Neural cell (in vitro differentiated cells): Measurements from ENCODE around the gene TNFAIP8. TPM values are rescaled to one million over a fixed set of nuclear protein-coding genes. Genes with fewer than 3 reads are reported as not detected.

Source experiments
- H2AFZ ChIP-seq: fragments of 200-600, 300-800 bp; sonication (generic), shearing (Covaris generic); 2 replicates; pipeline ENCODE4 v1.6.0; 2014; ENCODE audit warnings: low read depth, mild to moderate bottlenecking, antibody characterized with exemption, low read length, moderate library complexity
- H3F3A ChIP-seq: fragments of 200-600 bp; shearing (Covaris generic); 2 replicates; pipeline ENCODE4 v1.6.1; 2016; ENCODE audit warnings: mild to moderate bottlenecking, moderate library complexity, mixed read lengths, antibody characterized with exemption, low read length; ENCODE audit not compliant: insufficient read depth, poor library complexity, severe bottlenecking
- H3K27ac ChIP-seq: fragments of 200-600, 300-800 bp; sonication (generic), shearing (Covaris generic); 2 replicates; pipeline ENCODE4 v1.5.1; 2014; ENCODE audit warnings: mild to moderate bottlenecking, low read length, moderate library complexity
- H3K27me3 ChIP-seq: fragments of 300-800, 200-600 bp; sonication (generic), shearing (Covaris generic); 2 replicates; pipeline ENCODE4 v1.6.0; 2014; ENCODE audit warnings: mild to moderate bottlenecking, low read depth, low read length, moderate library complexity; ENCODE audit not compliant: insufficient read depth
- H3K36me3 ChIP-seq: fragments of 300-800, 200-600 bp; sonication (generic), shearing (Covaris generic); 2 replicates; pipeline ENCODE4 v1.5.1; 2014; ENCODE audit warnings: mild to moderate bottlenecking, antibody characterized with exemption, low read length, moderate library complexity; ENCODE audit not compliant: insufficient read depth
- H3K4me2 ChIP-seq: fragments of 300-800, 200-600 bp; sonication (generic), shearing (Covaris generic); 2 replicates; pipeline ENCODE4 v1.6.0; 2014; ENCODE audit warnings: mild to moderate bottlenecking, low read length
- H3K4me3 ChIP-seq: fragments of 300-800, 200-600 bp; sonication (generic), shearing (Covaris generic); 2 replicates; pipeline ENCODE4 v1.5.1; 2014; ENCODE audit warnings: mild to moderate bottlenecking, low read length, moderate library complexity
- H3K79me2 ChIP-seq: fragments of 200-600 bp; shearing (Covaris generic); replicated peaks from 2 replicates; pipeline ENCODE4 v1.6.0; 2014; ENCODE audit warnings: mild to moderate bottlenecking, low read length, moderate library complexity; ENCODE audit not compliant: insufficient read depth
- H3K9ac ChIP-seq: fragments of 300-800, 200-600 bp; sonication (generic), shearing (Covaris generic); 2 replicates; pipeline ENCODE4 v1.6.1; 2016; ENCODE audit warnings: mild to moderate bottlenecking, low read length, mixed read lengths
- H3K9me2 ChIP-seq: fragments of 200-600 bp; shearing (Covaris generic); 2 replicates; pipeline ENCODE4 v1.6.1; 2016; ENCODE audit warnings: mild to moderate bottlenecking, low read length, mixed read lengths; ENCODE audit not compliant: insufficient read depth
- H3K9me3 ChIP-seq: fragments of 200-600, 300-800 bp; sonication (generic), shearing (Covaris generic); 2 replicates; pipeline ENCODE4 v1.6.1; 2016; ENCODE audit warnings: mild to moderate bottlenecking, mixed run types, low read length, moderate library complexity, mixed read lengths
- H4K20me1 ChIP-seq: fragments of 200-600 bp; shearing (Covaris generic); 2 replicates; pipeline ENCODE4 v1.6.1; 2016; ENCODE audit warnings: mild to moderate bottlenecking, mixed run types; ENCODE audit not compliant: insufficient read depth
- EP300 ChIP-seq: fragments of 450-650 bp; conservative IDR thresholded peaks from 2 replicates; pipeline ENCODE4 v1.6.1; 2014; ENCODE audit warnings: antibody characterized with exemption, mild to moderate bottlenecking, moderate library complexity; ENCODE audit not compliant: poor library complexity, severe bottlenecking
- EZH2 ChIP-seq: fragments of 200-600, 300-800 bp; shearing (Covaris generic), sonication (generic); IDR thresholded peaks from 2 replicates; pipeline ENCODE4 v1.6.1; 2014; ENCODE audit warnings: antibody characterized with exemption, low read length, borderline replicate concordance, mild to moderate bottlenecking; ENCODE audit not compliant: insufficient read depth, poor library complexity, severe bottlenecking
- MXI1 ChIP-seq: fragments of 450-650 bp; conservative IDR thresholded peaks from 2 replicates; pipeline ENCODE4 v1.6.1; 2014; ENCODE audit warnings: antibody characterized with exemption, mild to moderate bottlenecking; ENCODE audit not compliant: poor library complexity, severe bottlenecking
- POLR2AphosphoS5 ChIP-seq: IDR thresholded peaks from 2 replicates; pipeline ENCODE4 v1.6.1; 2012
- RAD21 ChIP-seq: fragments of 450-650 bp; conservative IDR thresholded peaks from 2 replicates; pipeline ENCODE4 v1.6.1; 2014; ENCODE audit warnings: antibody characterized with exemption, mild to moderate bottlenecking, moderate library complexity
- REST ChIP-seq: IDR thresholded peaks from 2 replicates; pipeline ENCODE4 v1.6.1; 2012; ENCODE audit warnings: borderline replicate concordance
- SMC3 ChIP-seq: fragments of 450-650 bp; conservative IDR thresholded peaks from 2 replicates; pipeline ENCODE4 v1.6.1; 2014; ENCODE audit warnings: antibody characterized with exemption, mild to moderate bottlenecking, moderate library complexity; ENCODE audit not compliant: poor library complexity
- TAF1 ChIP-seq: IDR thresholded peaks from 2 replicates; pipeline ENCODE4 v1.6.1; 2012; ENCODE audit warnings: low read depth
- polyA plus RNA-seq: library from polyadenylated mRNA; depleted of rRNA; stranded (reverse); fragments of >200 nt; gene quantifications from 2 replicates; pipeline ENCODE4 v1.2.3, GENCODE V29; 2014
- TF ChIP-seq, protein P1 (sequence below): fragments of 450-650 bp; IDR thresholded peaks from 2 replicates; pipeline ENCODE4 v1.5.1; 2014; ENCODE audit warnings: antibody characterized with exemption, mild to moderate bottlenecking, moderate library complexity; ENCODE audit not compliant: poor library complexity, severe bottlenecking

Gene TNFAIP8
- polyA plus RNA-seq, 1 donor from 2014 or later = 0.26 TPM

- Histone ChIP-seq H2AFZ (no peak overlapping the region), H3K4me2 (no peak overlapping the region), H3K4me3 (no peak overlapping the region), H3K27ac (no peak overlapping the region), H3K79me2 (no peaks in the 10 kb centered on the region), H3F3A (no peaks in the 10 kb centered on the region), H4K20me1 (no peaks in the 10 kb centered on the region), H3K9me3 (no peaks in the 10 kb centered on the region), H3K9ac (no peak overlapping the region), H3K27me3 (no peaks in the 10 kb centered on the region), H3K36me3 (no peaks in the 10 kb centered on the region), H3K9me2 (no peaks in the 10 kb centered on the region)
- TF ChIP-seq, protein P1, sequence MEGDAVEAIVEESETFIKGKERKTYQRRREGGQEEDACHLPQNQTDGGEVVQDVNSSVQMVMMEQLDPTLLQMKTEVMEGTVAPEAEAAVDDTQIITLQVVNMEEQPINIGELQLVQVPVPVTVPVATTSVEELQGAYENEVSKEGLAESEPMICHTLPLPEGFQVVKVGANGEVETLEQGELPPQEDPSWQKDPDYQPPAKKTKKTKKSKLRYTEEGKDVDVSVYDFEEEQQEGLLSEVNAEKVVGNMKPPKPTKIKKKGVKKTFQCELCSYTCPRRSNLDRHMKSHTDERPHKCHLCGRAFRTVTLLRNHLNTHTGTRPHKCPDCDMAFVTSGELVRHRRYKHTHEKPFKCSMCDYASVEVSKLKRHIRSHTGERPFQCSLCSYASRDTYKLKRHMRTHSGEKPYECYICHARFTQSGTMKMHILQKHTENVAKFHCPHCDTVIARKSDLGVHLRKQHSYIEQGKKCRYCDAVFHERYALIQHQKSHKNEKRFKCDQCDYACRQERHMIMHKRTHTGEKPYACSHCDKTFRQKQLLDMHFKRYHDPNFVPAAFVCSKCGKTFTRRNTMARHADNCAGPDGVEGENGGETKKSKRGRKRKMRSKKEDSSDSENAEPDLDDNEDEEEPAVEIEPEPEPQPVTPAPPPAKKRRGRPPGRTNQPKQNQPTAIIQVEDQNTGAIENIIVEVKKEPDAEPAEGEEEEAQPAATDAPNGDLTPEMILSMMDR = no peak
- TF ChIP-seq EP300 (no peak), SMC3 (no peak), MXI1 (no peak), RAD21 (no peak), EZH2 (no peak), POLR2AphosphoS5 (no peak), TAF1 (no peak), REST (no peak)
Observed at GRCh38 chr5:119331566-119332095, 24.2 kb upstream of the TNFAIP8 start.

- Histone ChIP-seq H3K9me2 (no peaks in the 10 kb centered on the region), H2AFZ (no peak overlapping the region), H3K79me2 (no peaks in the 10 kb centered on the region), H3F3A (no peaks in the 10 kb centered on the region), H3K9ac (no peak overlapping the region), H3K27me3 (no peaks in the 10 kb centered on the region), H3K4me2 (no peak overlapping the region), H3K9me3 (no peaks in the 10 kb centered on the region), H4K20me1 (no peaks in the 10 kb centered on the region), H3K27ac (no peak overlapping the region), H3K36me3 (no peaks in the 10 kb centered on the region), H3K4me3 (no peak overlapping the region)
- TF ChIP-seq EZH2 (no peak), POLR2AphosphoS5 (no peak), REST (no peak), EP300 (no peak), MXI1 (no peak), SMC3 (no peak), TAF1 (no peak)
Observed at GRCh38 chr5:119332208-119332607, 23.6 kb upstream of the TNFAIP8 start.
